Measurements from ENCODE around the gene PDSS2. TPM values are rescaled to one million over a fixed set of nuclear protein-coding genes. Genes with fewer than 3 reads are reported as not detected.
"Not testable (repeated sequence)": the region's sequence is repeated elsewhere in the genome, so short reads cannot be mapped to it uniquely, and the experiment has no call there.

Gene PDSS2
- total RNA-seq, 1 donor from 2014 or later = 10.7 TPM

DNA sequence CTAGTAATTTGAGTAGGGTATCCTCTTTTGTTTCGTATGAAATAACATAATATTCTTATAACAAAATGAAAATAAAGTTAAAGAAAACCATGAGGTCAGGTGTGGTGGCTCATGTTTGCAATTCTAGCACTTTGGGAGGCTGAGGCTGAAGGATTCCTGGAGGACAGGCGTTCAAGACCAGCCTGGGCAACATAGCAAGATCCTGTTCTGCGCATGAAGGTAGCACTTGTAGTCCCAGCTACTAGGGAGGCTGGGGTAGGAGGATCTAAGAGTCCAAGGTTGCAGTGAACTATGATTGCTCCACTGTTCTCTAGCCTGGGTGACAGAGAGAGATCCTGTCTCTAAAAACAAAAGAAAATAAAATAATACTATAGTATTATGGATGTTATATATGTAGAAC is 145.6 kb downstream of the PDSS2 start:
- no peak for TF ChIP-seq CTCF (IDR thresholded peaks at IDR 0.05; ENCODE audit: unreplicated experiment)
- no peak for DNase-seq (ENCODE audit: low spot score in 2 of 2, unreplicated experiment in 2 of 2)
- no peaks in the 10 kb centered on the region for H3K27me3 Mint-ChIP-seq (ENCODE audit: low read depth)
- no peaks in the 10 kb centered on the region for H3K36me3 Mint-ChIP-seq
- no peak overlapping the region for H3K27ac Mint-ChIP-seq
- no peaks in the 10 kb centered on the region for H3K4me1 Mint-ChIP-seq
- no peak overlapping the region for H3K4me3 Mint-ChIP-seq
- H3K9me3 Mint-ChIP-seq = no peaks in the 10 kb centered on the region

DNA sequence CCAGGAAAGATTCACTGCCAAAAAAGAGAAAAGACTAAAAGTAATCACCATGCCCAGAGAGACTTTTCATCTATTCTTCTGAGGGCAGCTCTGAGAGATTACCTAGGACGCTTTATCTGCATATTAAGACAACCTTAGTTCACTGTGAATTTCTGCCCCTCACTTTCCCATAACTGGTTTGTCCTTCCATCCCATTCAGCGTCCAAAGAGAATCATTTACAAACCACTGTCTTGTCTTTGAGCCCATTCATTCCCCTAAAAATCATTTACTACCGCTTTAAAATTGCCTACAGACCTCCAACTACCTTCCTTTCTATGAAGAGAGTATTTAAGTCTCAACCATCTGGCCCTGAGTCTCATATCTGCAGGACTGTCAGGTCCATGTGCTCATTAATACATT is 149.0 kb downstream of the PDSS2 start:
- TF ChIP-seq CTCF (IDR thresholded peaks at IDR 0.05; ENCODE audit: unreplicated experiment) = no peak
- Mint-ChIP-seq H3K4me1 (no peaks in the 10 kb centered on the region), H3K27me3 (ENCODE audit: low read depth) (no peaks in the 10 kb centered on the region), H3K27ac (no peak overlapping the region), H3K9me3 (no peaks in the 10 kb centered on the region), H3K36me3 (peaks cover 2% of the 10 kb centered on the region), H3K4me3 (no peak overlapping the region)
- DNase-seq (ENCODE audit: low spot score in 2 of 2, unreplicated experiment in 2 of 2) = no peak

GRCh38 chr6:107308677-107309076 is 150.7 kb downstream of the PDSS2 start:
- no peak overlapping the region for H3K4me3 Mint-ChIP-seq
- H3K27ac Mint-ChIP-seq = no peak overlapping the region
- H3K4me1 Mint-ChIP-seq = no peaks in the 10 kb centered on the region
- H3K36me3 Mint-ChIP-seq = peaks cover 2% of the 10 kb centered on the region
- no peaks in the 10 kb centered on the region for H3K27me3 Mint-ChIP-seq (ENCODE audit: low read depth)
- H3K9me3 Mint-ChIP-seq = peaks cover 7% of the 10 kb centered on the region
- TF ChIP-seq CTCF (IDR thresholded peaks at IDR 0.05; ENCODE audit: unreplicated experiment) = no peak
- no peak for DNase-seq (ENCODE audit: low spot score in 2 of 2, unreplicated experiment in 2 of 2)

GRCh38 chr6:107305994-107306393 is 153.4 kb downstream of the PDSS2 start:
- H3K27ac Mint-ChIP-seq; DNase-seq (ENCODE audit: low spot score in 2 of 2, unreplicated experiment in 2 of 2); H3K9me3 Mint-ChIP-seq: not testable (repeated sequence)

GRCh38 chr6:107305391-107305790 is 154.0 kb downstream of the PDSS2 start:
- no peak for TF ChIP-seq CTCF (IDR thresholded peaks at IDR 0.05; ENCODE audit: unreplicated experiment)
- H3K4me1 Mint-ChIP-seq = no peaks in the 10 kb centered on the region
- H3K9me3 Mint-ChIP-seq = peaks cover 9% of the 10 kb centered on the region
- no peaks in the 10 kb centered on the region for H3K27me3 Mint-ChIP-seq (ENCODE audit: low read depth)
- H3K36me3 Mint-ChIP-seq = peaks cover 2% of the 10 kb centered on the region
- DNase-seq (ENCODE audit: low spot score in 2 of 2, unreplicated experiment in 2 of 2) = no peak
- no peak overlapping the region for H3K4me3 Mint-ChIP-seq
- no peak overlapping the region for H3K27ac Mint-ChIP-seq

More at GRCh38 chr6:107305994-107306393, 153.4 kb downstream of the PDSS2 start:
- H3K4me3 Mint-ChIP-seq; H3K36me3 Mint-ChIP-seq; H3K4me1 Mint-ChIP-seq; H3K27me3 Mint-ChIP-seq (ENCODE audit: low read depth): not testable (repeated sequence)

- Mint-ChIP-seq H3K9me3 (peaks cover 9% of the 10 kb centered on the region), H3K27ac (no peak overlapping the region)
- no peak for DNase-seq (ENCODE audit: low spot score in 2 of 2, unreplicated experiment in 2 of 2)
Measured at GRCh38 chr6:107304421-107305025, 154.8 kb downstream of the PDSS2 start.

More at GRCh38 chr6:107304421-107305025, 154.8 kb downstream of the PDSS2 start:
- no peak for TF ChIP-seq CTCF (IDR thresholded peaks at IDR 0.05; ENCODE audit: unreplicated experiment)
- H3K4me3 Mint-ChIP-seq = no peak overlapping the region
- H3K4me1 Mint-ChIP-seq = no peaks in the 10 kb centered on the region
- H3K27me3 Mint-ChIP-seq (ENCODE audit: low read depth) = no peaks in the 10 kb centered on the region
- peaks cover 2% of the 10 kb centered on the region for H3K36me3 Mint-ChIP-seq
